Body of pancreas (tissue), 4 donors: ENCODE data around the gene PLCB4. TPM values are rescaled to one million over a fixed set of nuclear protein-coding genes. Genes with fewer than 3 reads are reported as not detected.

Experiments used
- ATAC-seq: fragments of 150-250 bp; one replicate; pipeline ENCODE4 v1.9.1; 2016
- DNase-seq, 4 donors: peaks; one replicate each; pipeline ENCODE4 v3.0.0-alpha.2; 2019
- H3K27ac ChIP-seq, 4 donors: fragments of 200-600 bp; sonication (generic); 1 replicate in 3 of 4; 2 replicates in 1 of 4; pipeline versions ENCODE4 v1.5.1 to v1.6.1; 2016 to 2019; ENCODE audit warnings: mild to moderate bottlenecking in 1 of 4, mixed read lengths in 1 of 4, moderate library complexity in 1 of 4
- H3K27me3 ChIP-seq, 2 donors: fragments of 200-600 bp; sonication (generic); one replicate each; pipeline ENCODE4 v1.6.0; 2016; ENCODE audit warnings: mild to moderate bottlenecking in 1 of 2
- H3K36me3 ChIP-seq, 2 donors: fragments of 200-600 bp; sonication (generic); replicated peaks in 1 of 2; 2 replicates each; pipeline ENCODE4 v1.5.1; 2016; ENCODE audit warnings: low read depth in 2 of 2; ENCODE audit not compliant: insufficient read depth in 1 of 2
- H3K4me1 ChIP-seq: fragments of 200-600 bp; sonication (generic); one replicate; pipeline ENCODE4 v1.6.0; 2016
- H3K4me3 ChIP-seq, 2 donors: fragments of 200-600 bp; sonication (generic); 1 replicate in 1 of 2; 2 replicates in 1 of 2; pipeline ENCODE4 v1.5.1; 2016 to 2019
- H3K9me3 ChIP-seq, 3 donors: fragments of 200-600 bp; sonication (generic); 1 replicate in 2 of 3; 2 replicates in 1 of 3; pipeline ENCODE4 v1.5.1; 2016
- CTCF ChIP-seq, 7 experiments: fragments of 450-650 bp in 4 of 7; fragments of 200-600 bp in 3 of 7; sonication (generic) in 3 of 7; IDR thresholded peaks; one replicate each; pipeline ENCODE4 v1.5.1; 2016 to 2019; ENCODE audit warnings: antibody characterized with exemption in 7 of 7
- POLR2A ChIP-seq, 3 donors: fragments of 450-650 bp; IDR thresholded peaks; one replicate each; pipeline ENCODE4 v1.6.1; 2016; ENCODE audit warnings: antibody characterized with exemption in 3 of 3, mild to moderate bottlenecking in 2 of 3
- WGBS, 2 donors: methylation state at CpG; one replicate each; pipeline ENCODE4 v1.1.5; 2017; 5-methylcytosine and 5-hydroxymethylcytosine counted together
- intact Hi-C: fragments of 100-400 bp; cut with DNase I; formaldehyde crosslinking; loops from one replicate; pipeline ENCODE4 v1.15.1; 2023
- total RNA-seq, 2 donors: library from RNA; depleted of rRNA; stranded (reverse); fragments of >200 nt; gene quantifications; one replicate each; pipeline ENCODE4 v1.1.0, GENCODE V29; 2016

PLCB4 gene
- total RNA-seq, 2 donors from 2014 or later, result 1.3 to 3.4 TPM

- TF ChIP-seq POLR2A (IDR thresholded peaks at IDR 0.05) (no peak), CTCF (IDR thresholded peaks at IDR 0.05) (no peak)
- DNase-seq (no peak), ATAC-seq (no peak)
- 0 to 44% methylated on average over 1 of the region's 1 CpG for WGBS, 2 donors
- no peaks in the 10 kb centered on the region for H3K36me3 ChIP-seq
- no peaks in the 10 kb centered on the region for H3K4me1 ChIP-seq
- H3K27me3 ChIP-seq, result no peaks in the 10 kb centered on the region
- H3K27ac ChIP-seq, result no peak overlapping the region
- no peak overlapping the region for H3K4me3 ChIP-seq
- intact Hi-C loops, result no loop called here
- no peaks in the 10 kb centered on the region for H3K9me3 ChIP-seq
Measured at GRCh38 chr20:9081423-9081966, 12.6 kb downstream of the PLCB4 start.

- no peaks in the 10 kb centered on the region for H3K4me1 ChIP-seq
- H3K27ac ChIP-seq, result no peak overlapping the region
- DNase-seq (no peak), ATAC-seq (no peak)
- TF ChIP-seq POLR2A (IDR thresholded peaks at IDR 0.05) (no peak), CTCF (IDR thresholded peaks at IDR 0.05) (no peak)
- H3K4me3 ChIP-seq, result no peak overlapping the region
- no peaks in the 10 kb centered on the region for H3K36me3 ChIP-seq
- intact Hi-C loops, result no loop called here
- no peaks in the 10 kb centered on the region for H3K27me3 ChIP-seq
- H3K9me3 ChIP-seq, result no peaks in the 10 kb centered on the region
Measured at GRCh38 chr20:9082741-9083140, 13.9 kb downstream of the PLCB4 start.

- WGBS, 2 donors, result 40 to 42% methylated on average over 3 of the region's 3 CpGs
- no peaks in the 10 kb centered on the region for H3K4me1 ChIP-seq
- ATAC-seq, result no peak
Measured at GRCh38 chr20:9087531-9088217, 18.8 kb downstream of the PLCB4 start.

GRCh38 chr20:9088556-9088955, 19.7 kb downstream of the PLCB4 start:
- Histone ChIP-seq H3K4me1 (no peaks in the 10 kb centered on the region), H3K4me3 (no peak overlapping the region), H3K36me3 (no peaks in the 10 kb centered on the region), H3K27ac (no peak overlapping the region), H3K27me3 (no peaks in the 10 kb centered on the region), H3K9me3 (no peaks in the 10 kb centered on the region)
- ATAC-seq (no peak), DNase-seq (no peak)
- intact Hi-C loops, result no loop called here
- TF ChIP-seq POLR2A (IDR thresholded peaks at IDR 0.05) (no peak), CTCF (IDR thresholded peaks at IDR 0.05) (no peak)

More at GRCh38 chr20:9087531-9088217, 18.8 kb downstream of the PLCB4 start:
- H3K27me3 ChIP-seq, result no peaks in the 10 kb centered on the region
- no peak overlapping the region for H3K27ac ChIP-seq
- H3K4me3 ChIP-seq, result no peak overlapping the region
- no peak for DNase-seq
- no peaks in the 10 kb centered on the region for H3K9me3 ChIP-seq
- TF ChIP-seq POLR2A (IDR thresholded peaks at IDR 0.05) (no peak), CTCF (IDR thresholded peaks at IDR 0.05) (no peak)
- intact Hi-C loops, result no loop called here
- H3K36me3 ChIP-seq, result no peaks in the 10 kb centered on the region

GRCh38 chr20:9092113-9092512, 23.2 kb downstream of the PLCB4 start:
- Histone ChIP-seq H3K27me3 (no peaks in the 10 kb centered on the region), H3K36me3 (no peaks in the 10 kb centered on the region), H3K4me3 (no peak overlapping the region), H3K9me3 (no peaks in the 10 kb centered on the region), H3K27ac (no peak overlapping the region), H3K4me1 (no peaks in the 10 kb centered on the region)
- no peak for ATAC-seq
- intact Hi-C loops, result no loop called here
- TF ChIP-seq CTCF (IDR thresholded peaks at IDR 0.05), result no peak
- DNase-seq, result no peak
- WGBS, 2 donors, result 63 to 65% methylated on average over 3 of the region's 3 CpGs
